RCC 7860 (cell line): ENCODE results near the gene FHOD3.

Experiments
- DNase-seq: peaks from one replicate; pipeline ENCODE4 v3.0.0-alpha.2; 2015; ENCODE audit warnings: low spot score
- FAIRE-seq: peaks from 2 replicates; lab custom pipeline; 2012; peaks lifted over from hg19 to GRCh38; lab: Jason Lieb, UNC

Gene FHOD3

GRCh38 chr18:36403896-36404820 lies 106.6 kb downstream of the FHOD3 start:
- DNase-seq (no peak), FAIRE-seq (no peak)

- DNase-seq: no peak
- FAIRE-seq: no peak
Measured at GRCh38 chr18:36405611-36406010, 108.1 kb downstream of the FHOD3 start.

GRCh38 chr18:36406805-36407204 lies 109.3 kb downstream of the FHOD3 start:
- FAIRE-seq (no peak), DNase-seq (no peak)

- FAIRE-seq (no peak), DNase-seq (peak; percentile 42)
Measured at GRCh38 chr18:36408606-36409005, 111.1 kb downstream of the FHOD3 start.

- no peak for FAIRE-seq
Measured at GRCh38 chr18:36409779-36410178, 112.3 kb downstream of the FHOD3 start.

GRCh38 chr18:36410346-36410745 lies 112.8 kb downstream of the FHOD3 start:
- FAIRE-seq: no peak
- DNase-seq: no peak

More at GRCh38 chr18:36409779-36410178, 112.3 kb downstream of the FHOD3 start:
- DNase-seq: no peak

GRCh38 chr18:36411745-36412168 lies 114.2 kb downstream of the FHOD3 start:
- peak; percentile 33 for DNase-seq
- FAIRE-seq: no peak

- FAIRE-seq (no peak), DNase-seq (peak; percentile 16)
Measured at GRCh38 chr18:36412778-36413177, 115.3 kb downstream of the FHOD3 start.

- DNase-seq (no peak), FAIRE-seq (no peak)
Measured at GRCh38 chr18:36415171-36415570, 117.7 kb downstream of the FHOD3 start.

GRCh38 chr18:36415625-36416024 lies 118.1 kb downstream of the FHOD3 start:
- DNase-seq: no peak
- FAIRE-seq: no peak

GRCh38 chr18:36419188-36419899 lies 121.8 kb downstream of the FHOD3 start:
- no peak for FAIRE-seq
- DNase-seq: no peak

GRCh38 chr18:36419900-36420531 lies 122.5 kb downstream of the FHOD3 start:
- FAIRE-seq (peak; percentile 65), DNase-seq (peak; percentile 80)

GRCh38 chr18:36420826-36421225 lies 123.3 kb downstream of the FHOD3 start:
- peak; percentile 12 for FAIRE-seq
- no peak for DNase-seq

- no peak for FAIRE-seq
- no peak for DNase-seq
Measured at GRCh38 chr18:36424741-36425142, 127.2 kb downstream of the FHOD3 start.

- DNase-seq: no peak
- no peak for FAIRE-seq
Measured at GRCh38 chr18:36427369-36427768, 129.9 kb downstream of the FHOD3 start.

GRCh38 chr18:36427831-36428230 lies 130.3 kb downstream of the FHOD3 start:
- DNase-seq (no peak), FAIRE-seq (no peak)

- no peak for DNase-seq
- FAIRE-seq: no peak
Measured at GRCh38 chr18:36428431-36429029, 131.0 kb downstream of the FHOD3 start.

- FAIRE-seq (peak; percentile 80), DNase-seq (no peak)
Measured at GRCh38 chr18:36432880-36433555, 135.5 kb downstream of the FHOD3 start.

GRCh38 chr18:36436387-36436786 lies 138.9 kb downstream of the FHOD3 start:
- DNase-seq: no peak
- no peak for FAIRE-seq

GRCh38 chr18:36440614-36441013 lies 143.1 kb downstream of the FHOD3 start:
- peak; percentile 47 for DNase-seq
- peak; percentile 8 for FAIRE-seq
